Prostate gland (tissue), 2 donors: ENCODE data around the gene ATAD1. TPM values are rescaled to one million over a fixed set of nuclear protein-coding genes. Genes with fewer than 3 reads are reported as not detected.
"Not testable (repeated sequence)": the region's sequence is repeated elsewhere in the genome, so short reads cannot be mapped to it uniquely, and the experiment has no call there.

Experiments
- DNase-seq: peaks from one replicate; pipeline ENCODE4 v3.0.0-alpha.2; 2019; ENCODE audit warnings: low spot score
- H3K27ac ChIP-seq, 2 donors: fragments of 200-600 bp; sonication (generic); 2 replicates each; pipeline ENCODE4 v1.5.1; 2017 to 2019
- H3K27me3 ChIP-seq: fragments of 200-600 bp; sonication (generic); replicated peaks from 2 replicates; pipeline ENCODE4 v1.5.1; 2019; ENCODE audit not compliant: insufficient read depth
- H3K36me3 ChIP-seq, 2 donors: fragments of 200-600 bp; sonication (generic); 1 replicate in 1 of 2; 2 replicates in 1 of 2; pipeline versions ENCODE4 v1.5.1 to v1.8.1; 2017 to 2019
- H3K4me1 ChIP-seq: fragments of 200-600 bp; sonication (generic); replicated peaks from 2 replicates; pipeline ENCODE4 v1.5.1; 2019
- H3K4me3 ChIP-seq, 2 donors: fragments of 200-600 bp; sonication (generic); 2 replicates each; pipeline ENCODE4 v1.5.1; 2017 to 2019
- H3K9me3 ChIP-seq: fragments of 200-600 bp; sonication (generic); 2 replicates; pipeline ENCODE4 v1.5.1; 2017
- CTCF ChIP-seq, 4 experiments: fragments of 200-600 bp in 2 of 4; fragments of 450-650 bp in 2 of 4; sonication (generic) in 2 of 4; IDR thresholded peaks; 1 replicate in 3 of 4; 2 replicates in 1 of 4; pipeline ENCODE4 v1.5.1; 2016 to 2019; ENCODE audit warnings: antibody characterized with exemption in 4 of 4, mild to moderate bottlenecking in 2 of 4, moderate library complexity in 2 of 4
- POLR2A ChIP-seq: fragments of 450-650 bp; IDR thresholded peaks from one replicate; pipeline ENCODE4 v1.6.1; 2016; ENCODE audit warnings: antibody characterized with exemption, mild to moderate bottlenecking
- POLR2AphosphoS5 ChIP-seq: sonication (generic); formaldehyde crosslinking; IDR thresholded peaks from one replicate; pipeline ENCODE4 v1.6.1; 2017; ENCODE audit warnings: antibody characterized with exemption
- WGBS: methylation state at CpG from one replicate; pipeline ENCODE4 v1.1.5; 2018; 5-methylcytosine and 5-hydroxymethylcytosine counted together
- intact Hi-C: fragments of 100-400 bp; cut with DNase I; formaldehyde crosslinking; loops from one replicate; pipeline ENCODE4 v1.14.2; 2022
- total RNA-seq, 2 donors: library from RNA; depleted of rRNA; stranded (reverse); fragments of >200 nt; gene quantifications; one replicate each; pipeline ENCODE4 v1.1.0, GENCODE V29; 2016

The ATAD1 gene
- total RNA-seq, 2 donors from 2014 or later: 50.2 to 59.6 TPM

GRCh38 chr10:87861566-87861952, 43.5 kb upstream of the ATAD1 start:
- no peaks in the 10 kb centered on the region for H3K9me3 ChIP-seq
- intact Hi-C loops: loop anchor here (2.0 to 10.0 kb wide), 3 partner anchors 273 to 525 kb away; no protein-coding TSS in a partner anchor
- H3K4me1 ChIP-seq: no peaks in the 10 kb centered on the region
- peak overlapping the region; percentile 64 to 95 for H3K4me3 ChIP-seq
- no peaks in the 10 kb centered on the region for H3K36me3 ChIP-seq
- no peaks in the 10 kb centered on the region for H3K27me3 ChIP-seq
- peak overlapping the region; percentile 89 to 97 for H3K27ac ChIP-seq
- peak; percentile 91 for DNase-seq
- TF ChIP-seq CTCF (IDR thresholded peaks at IDR 0.05): peak in 2 of 4 experiments; percentile 19 to 41
- TF ChIP-seq POLR2A: no peak
- TF ChIP-seq POLR2AphosphoS5: peak; percentile 29
- WGBS: 3% methylated on average over 16 of the region's 16 CpGs

GRCh38 chr10:87860816-87861403, 42.9 kb upstream of the ATAD1 start:
- H3K4me1 ChIP-seq: no peaks in the 10 kb centered on the region
- peak overlapping the region in 1 of 2 donors; percentile 95 for H3K4me3 ChIP-seq
- peak overlapping the region; percentile 89 to 97 for H3K27ac ChIP-seq
- DNase-seq: no peak
- intact Hi-C loops: loop anchor here (2.0 to 10.0 kb wide), 3 partner anchors 274 to 526 kb away; no protein-coding TSS in a partner anchor
- no peak for TF ChIP-seq POLR2A
- no peaks in the 10 kb centered on the region for H3K9me3 ChIP-seq
- H3K27me3 ChIP-seq: no peaks in the 10 kb centered on the region
- WGBS: 70% methylated on average over 4 of the region's 4 CpGs
- no peaks in the 10 kb centered on the region for H3K36me3 ChIP-seq

GRCh38 chr10:87860156-87860795, 42.2 kb upstream of the ATAD1 start:
- no peak overlapping the region for H3K4me3 ChIP-seq
- H3K9me3 ChIP-seq: no peaks in the 10 kb centered on the region
- no peak for DNase-seq
- no peaks in the 10 kb centered on the region for H3K36me3 ChIP-seq
- WGBS: 63% methylated on average over 3 of the region's 3 CpGs
- no peaks in the 10 kb centered on the region for H3K27me3 ChIP-seq
- TF ChIP-seq POLR2A: no peak
- TF ChIP-seq POLR2AphosphoS5: no peak
- TF ChIP-seq CTCF (IDR thresholded peaks at IDR 0.05): peak in 3 of 4 experiments; percentile 26 to 49 (median 49)
- H3K4me1 ChIP-seq: no peaks in the 10 kb centered on the region
- no peak overlapping the region for H3K27ac ChIP-seq
- intact Hi-C loops: loop anchor here (2.0 to 10.0 kb wide), 3 partner anchors 275 to 527 kb away; no protein-coding TSS in a partner anchor

GRCh38 chr10:87855665-87856064, 37.6 kb upstream of the ATAD1 start:
- H3K4me1 ChIP-seq, H3K4me3 ChIP-seq, H3K9me3 ChIP-seq, H3K27me3 ChIP-seq, H3K27ac ChIP-seq, DNase-seq, H3K36me3 ChIP-seq: not testable (repeated sequence)
- WGBS: 82% methylated on average over 4 of the region's 4 CpGs
- intact Hi-C loops: loop anchor here (10.0 kb wide), 1 partner anchor 259 kb away; no protein-coding TSS in a partner anchor

- H3K9me3 ChIP-seq, DNase-seq, H3K27me3 ChIP-seq, H3K4me3 ChIP-seq, H3K4me1 ChIP-seq, H3K27ac ChIP-seq, H3K36me3 ChIP-seq: not testable (repeated sequence)
- intact Hi-C loops: loop anchor here (10.0 kb wide), 1 partner anchor 260 kb away; no protein-coding TSS in a partner anchor
- 95% methylated on average over 5 of the region's 5 CpGs for WGBS
Measured at GRCh38 chr10:87855247-87855646, 37.2 kb upstream of the ATAD1 start.

GRCh38 chr10:87852089-87852488, 34.1 kb upstream of the ATAD1 start:
- intact Hi-C loops: loop anchor here (5.0 to 10.0 kb wide), 2 partner anchors 263 to 700 kb away; no protein-coding TSS in a partner anchor
- Histone ChIP-seq H3K4me3 (no peak overlapping the region), H3K27me3 (no peaks in the 10 kb centered on the region), H3K27ac (no peak overlapping the region), H3K36me3 (no peaks in the 10 kb centered on the region), H3K9me3 (no peaks in the 10 kb centered on the region), H3K4me1 (no peaks in the 10 kb centered on the region)
- WGBS: 100% methylated on average over 1 of the region's 1 CpG
- DNase-seq: no peak
- TF ChIP-seq POLR2AphosphoS5: no peak
- TF ChIP-seq CTCF (IDR thresholded peaks at IDR 0.05): no peak
- TF ChIP-seq POLR2A: no peak
